ENCODE measurements around the gene PBOV1.

PBOV1 gene

GRCh38 chr6:138203315-138203714 is 15.0 kb downstream of the PBOV1 start:
- DNase-seq: no peak

- DNase-seq: no peak
Observed at GRCh38 chr6:138201836-138202235, 16.5 kb downstream of the PBOV1 start.

GRCh38 chr6:138198430-138199091 is 19.7 kb downstream of the PBOV1 start:
- no peak for DNase-seq

GRCh38 chr6:138197570-138197969 is 20.7 kb downstream of the PBOV1 start:
- no peak for DNase-seq

GRCh38 chr6:138196122-138196738 is 22.1 kb downstream of the PBOV1 start:
- DNase-seq: no peak

- no peak for DNase-seq
Observed at GRCh38 chr6:138194287-138194686, 24.0 kb downstream of the PBOV1 start.

GRCh38 chr6:138188278-138188941 is 29.9 kb downstream of the PBOV1 start:
- DNase-seq: peak; percentile 12

GRCh38 chr6:138187156-138187555 is 31.1 kb downstream of the PBOV1 start:
- DNase-seq: no peak

GRCh38 chr6:138184230-138184629 is 34.1 kb downstream of the PBOV1 start:
- DNase-seq: no peak

GRCh38 chr6:138183790-138184134 is 34.5 kb downstream of the PBOV1 start:
- no peak for DNase-seq

- DNase-seq: no peak
Observed at GRCh38 chr6:138182939-138183789, 35.1 kb downstream of the PBOV1 start.

- no peak for DNase-seq
Observed at GRCh38 chr6:138176652-138177232, 41.5 kb downstream of the PBOV1 start.

GRCh38 chr6:138175596-138175995 is 42.7 kb downstream of the PBOV1 start:
- DNase-seq: no peak

Data from NCI-H2029 treated with DMSO at 0.1 percent for 48 hours (cell line).